Mammary epithelial cell (primary cell): ENCODE measurements around the gene ASB18.

Experiments used
- CTCF ChIP-seq, 2 donors: IDR thresholded peaks in 1 of 2; conservative IDR thresholded peaks in 1 of 2; 2 replicates each; pipeline ENCODE4 v1.5.1; 2011 to 2012; ENCODE audit warnings: inconsistent platforms in 2 of 2, low read length in 2 of 2, mild to moderate bottlenecking in 2 of 2, control low read depth in 1 of 2, low read depth in 1 of 2; ENCODE audit not compliant: insufficient read depth in 1 of 2; ENCODE audit errors: extremely low read depth in 1 of 2
- EZH2 ChIP-seq: IDR thresholded peaks from 2 replicates; pipeline ENCODE4 v1.6.1; 2012; ENCODE audit warnings: low read length, inconsistent platforms, borderline replicate concordance

- TF ChIP-seq CTCF (conservative IDR thresholded peaks at IDR 0.05 in 1 of 2, IDR thresholded peaks at IDR 0.05 in 1 of 2; ENCODE audit: extremely low read depth in 1 of 2, insufficient read depth in 1 of 2, low read depth in 1 of 2, low read length in 2 of 2) (no peak), EZH2 (no peak)
Observed at GRCh38 chr2:236264256-236264655, at the start of gene ASB18.
